AML-193 (cell line): ENCODE data around the gene CYP2B6.
"Not testable (repeated sequence)": the region's sequence is repeated elsewhere in the genome, so short reads cannot be mapped to it uniquely, and the experiment has no call there.

Experiments
- DNase-seq, 2 experiments: peaks; one replicate each; lab custom pipeline; 2025; lab: John Stamatoyannopoulos, UW

The CYP2B6 gene

GRCh38 chr19:40980743-40981442 is 10.2 kb upstream of the CYP2B6 start:
- DNase-seq, result not testable (repeated sequence)

- DNase-seq, result no peak
Measured at GRCh38 chr19:40981591-40981990, 9.5 kb upstream of the CYP2B6 start.

DNA sequence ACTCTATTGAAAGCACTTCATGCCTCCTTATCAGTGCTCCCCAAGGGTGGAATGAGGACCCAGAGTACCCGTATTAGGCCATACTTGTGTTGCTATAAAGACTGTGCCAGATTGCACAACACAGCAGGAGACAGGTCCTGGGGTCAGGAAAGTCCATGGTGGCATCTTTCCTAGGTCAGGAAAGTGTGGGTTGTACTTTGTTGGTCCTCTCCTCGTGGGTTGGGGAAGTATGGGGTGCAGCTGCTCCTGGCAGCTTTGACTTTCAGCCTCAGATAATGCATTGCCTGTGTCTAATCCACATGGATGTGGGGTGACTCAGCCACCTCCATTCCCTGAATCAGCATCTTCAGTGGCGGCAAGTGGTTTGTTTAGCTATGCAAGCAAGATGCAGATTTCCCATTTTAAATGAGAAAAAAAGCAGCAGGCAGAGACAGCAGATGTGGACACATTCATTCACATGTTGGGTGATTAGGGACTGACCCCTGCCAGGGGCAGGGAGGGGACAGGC is 8.4 kb upstream of the CYP2B6 start:
- no peak for DNase-seq

DNA sequence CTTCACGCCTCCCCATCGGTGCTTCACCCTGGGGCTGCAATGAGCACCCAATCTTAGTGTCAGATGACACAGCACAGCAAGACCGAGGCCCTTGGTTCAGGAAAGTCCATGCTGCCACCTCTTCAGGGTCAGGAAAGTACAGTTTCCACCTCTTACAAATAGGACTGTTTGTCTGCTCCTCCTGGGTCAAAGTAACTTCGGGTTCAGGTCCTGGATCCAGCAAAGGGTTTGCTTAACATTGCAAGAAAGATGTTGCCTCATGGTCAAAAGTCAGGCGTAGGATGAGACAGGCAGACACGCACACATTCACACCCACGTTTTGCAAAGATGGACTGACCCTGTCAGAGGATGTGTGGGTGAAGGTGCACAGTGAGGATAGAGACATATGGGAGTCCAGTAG is 1.6 kb upstream of the CYP2B6 start:
- no peak for DNase-seq

GRCh38 chr19:40995355-40995754 is 4.3 kb downstream of the CYP2B6 start:
- no peak for DNase-seq

DNA sequence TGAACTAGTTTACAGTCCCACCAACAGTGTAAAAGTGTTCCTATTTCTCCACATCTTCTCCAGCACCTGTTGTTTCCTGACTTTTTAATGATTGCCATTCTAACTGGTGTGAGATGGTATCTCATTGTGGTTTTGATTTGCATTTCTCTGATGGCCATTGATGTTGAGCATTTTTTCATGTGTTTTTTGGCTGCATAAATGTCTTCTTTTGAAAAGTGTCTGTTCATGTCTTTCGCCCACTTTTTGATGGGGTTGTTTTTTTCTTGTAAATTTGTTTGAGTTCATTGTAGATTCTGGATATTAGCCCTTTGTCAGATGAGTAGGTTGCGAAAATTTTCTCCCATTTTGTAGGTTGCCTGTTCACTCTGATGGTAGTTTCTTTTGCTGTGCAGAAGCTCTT is 7.9 kb downstream of the CYP2B6 start:
- not testable (repeated sequence) for DNase-seq

- no peak for DNase-seq
Measured at GRCh38 chr19:41000310-41000737, 9.2 kb downstream of the CYP2B6 start.

DNA sequence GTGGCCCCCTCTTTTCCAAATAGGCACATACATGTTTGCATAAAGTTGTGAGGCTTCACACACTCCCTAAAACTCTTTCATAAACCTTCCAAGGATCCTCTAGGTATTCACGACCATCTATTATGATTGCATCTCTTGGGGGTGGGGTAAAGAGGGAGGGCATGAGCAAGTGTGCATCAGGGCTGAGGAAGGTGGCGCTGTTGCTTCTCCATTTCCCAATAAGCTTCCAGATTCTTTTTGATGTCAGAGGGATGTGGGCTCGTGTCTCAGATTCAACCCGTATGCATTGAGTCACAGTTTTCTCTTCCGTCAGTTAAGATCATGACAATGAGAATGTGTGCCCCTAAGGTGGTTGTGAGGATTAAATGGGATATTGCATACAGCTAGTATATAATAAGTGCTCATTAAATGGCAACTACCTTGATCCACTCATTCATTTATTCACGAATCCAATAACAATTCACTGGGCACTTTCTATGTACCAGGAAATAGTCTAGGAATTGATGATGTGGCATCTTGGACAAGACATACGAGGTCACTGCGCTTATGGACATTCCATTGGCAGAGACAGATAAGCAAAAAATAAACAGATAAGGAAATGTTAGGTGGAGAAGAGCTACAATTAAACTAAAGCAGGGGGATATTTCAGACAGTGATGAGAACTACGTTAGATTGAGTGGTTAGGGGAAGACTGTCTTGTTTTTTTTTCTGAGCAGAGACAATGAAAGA is 10.3 kb downstream of the CYP2B6 start:
- no peak for DNase-seq

DNA sequence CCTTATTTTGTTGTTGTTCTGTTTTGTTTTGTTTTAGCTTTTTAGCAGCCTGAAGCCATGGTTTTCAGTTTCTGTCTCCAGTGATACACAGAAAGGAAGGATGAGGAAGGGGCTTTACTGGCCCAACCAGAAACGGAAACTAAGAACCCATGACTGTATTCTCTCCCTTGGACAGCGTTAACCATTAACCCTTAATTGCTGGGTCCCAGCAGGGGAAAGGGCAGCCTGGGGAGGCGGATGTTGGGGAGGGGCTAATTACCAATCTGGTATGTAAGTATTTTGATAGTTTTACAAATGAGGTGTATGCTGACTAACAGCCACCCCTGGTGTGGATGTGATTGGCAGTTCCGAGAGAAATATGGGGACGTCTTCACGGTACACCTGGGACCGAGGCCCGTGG is 12.6 kb downstream of the CYP2B6 start:
- not testable (repeated sequence) for DNase-seq

DNA sequence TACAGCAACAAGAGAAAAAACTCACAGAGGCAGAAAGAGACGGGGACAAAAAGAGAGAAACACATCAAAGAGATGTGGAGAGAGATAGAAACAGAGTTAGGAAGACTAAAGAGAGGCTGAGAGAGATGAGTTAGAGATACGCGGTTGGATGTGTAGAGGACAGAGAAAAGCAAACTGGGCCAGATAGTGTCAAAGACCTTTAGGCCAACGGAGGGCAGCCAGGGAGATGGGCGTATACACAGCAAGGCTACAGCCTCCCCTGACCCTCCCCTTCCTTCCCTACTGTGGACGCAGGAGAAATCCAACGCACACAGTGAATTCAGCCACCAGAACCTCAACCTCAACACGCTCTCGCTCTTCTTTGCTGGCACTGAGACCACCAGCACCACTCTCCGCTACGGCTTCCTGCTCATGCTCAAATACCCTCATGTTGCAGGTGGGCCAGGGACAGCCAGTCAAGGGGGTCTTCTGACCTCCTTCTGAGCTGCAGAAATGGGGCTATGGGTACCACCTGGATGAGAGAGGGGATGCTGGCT is 18.7 kb downstream of the CYP2B6 start:
- DNase-seq, result no peak

GRCh38 chr19:41013359-41013758 is 22.3 kb downstream of the CYP2B6 start:
- no peak for DNase-seq

- DNase-seq, result no peak
Measured at GRCh38 chr19:41014643-41015042, 23.6 kb downstream of the CYP2B6 start.

- DNase-seq, result no peak
Measured at GRCh38 chr19:41016488-41017071, 25.5 kb downstream of the CYP2B6 start.

DNA sequence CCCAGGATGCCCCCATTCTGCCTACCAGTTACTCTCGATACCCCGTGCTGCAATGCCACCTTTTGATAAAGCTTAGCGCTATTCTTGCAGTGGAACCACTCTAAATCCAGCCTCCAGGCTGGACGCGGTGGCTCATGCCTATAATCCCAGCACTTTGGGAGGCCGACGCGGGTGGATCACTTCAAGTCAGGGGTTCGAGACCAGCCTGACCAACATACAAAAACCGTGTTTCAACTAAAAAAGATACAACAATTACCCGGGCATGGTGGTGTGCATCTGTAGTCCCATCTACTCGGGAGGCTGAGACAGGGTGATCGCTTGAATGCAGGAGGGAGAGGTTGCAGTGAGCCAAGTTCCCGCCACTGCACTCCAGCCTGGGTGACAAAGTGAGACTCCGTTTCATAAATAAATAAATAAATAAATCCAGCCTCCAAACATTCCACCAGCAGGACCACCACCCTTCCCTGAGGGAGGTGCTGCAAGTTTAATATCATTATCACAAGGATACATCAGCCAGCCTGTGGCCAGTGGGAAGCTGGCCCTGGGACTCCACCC is 27.7 kb downstream of the CYP2B6 start:
- DNase-seq, result no peak

GRCh38 chr19:41019346-41019745 is 28.3 kb downstream of the CYP2B6 start:
- DNase-seq, result no peak

GRCh38 chr19:41023193-41023592 is 32.1 kb downstream of the CYP2B6 start:
- DNase-seq, result no peak

DNA sequence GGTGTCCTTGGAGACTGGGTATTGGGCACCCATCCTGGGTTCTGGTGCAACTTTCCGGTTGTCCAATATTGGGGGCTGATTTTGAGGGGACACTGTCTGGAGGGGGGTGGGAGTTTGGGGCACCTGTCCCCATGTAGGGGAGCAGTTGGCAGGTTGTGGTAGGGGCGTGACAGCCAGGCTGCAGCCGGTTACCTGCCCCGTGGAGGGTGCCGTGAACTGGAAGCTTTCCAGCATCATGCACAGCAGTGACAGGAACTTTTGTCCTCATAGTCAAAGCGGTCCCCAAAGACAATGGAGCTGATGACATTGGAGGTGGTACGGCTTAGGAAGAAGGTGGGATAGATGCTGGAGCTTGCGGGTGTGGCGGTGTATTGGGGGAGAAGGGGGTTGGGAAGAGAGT is 34.3 kb downstream of the CYP2B6 start:
- DNase-seq, result no peak

DNA sequence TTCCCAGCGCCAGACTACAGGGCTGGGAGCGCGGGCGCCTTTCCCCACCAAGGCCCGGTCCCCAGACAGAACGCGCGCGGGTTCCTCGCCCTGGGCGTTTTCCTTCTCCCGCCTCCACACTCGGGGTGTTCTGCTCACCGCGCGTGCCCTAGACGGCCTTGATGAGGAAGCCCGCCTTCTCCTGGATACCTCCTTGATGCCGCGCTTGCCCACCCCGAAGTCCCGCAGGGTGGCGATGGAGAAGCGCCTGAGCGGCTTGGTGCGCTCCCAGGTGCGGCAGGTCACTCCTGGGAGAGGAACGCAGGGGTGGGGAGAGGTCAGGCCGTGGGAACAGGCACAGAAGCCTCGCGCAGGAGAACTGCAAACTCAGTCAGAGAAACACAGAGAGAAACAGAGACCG is 34.8 kb downstream of the CYP2B6 start:
- DNase-seq, result no peak

DNA sequence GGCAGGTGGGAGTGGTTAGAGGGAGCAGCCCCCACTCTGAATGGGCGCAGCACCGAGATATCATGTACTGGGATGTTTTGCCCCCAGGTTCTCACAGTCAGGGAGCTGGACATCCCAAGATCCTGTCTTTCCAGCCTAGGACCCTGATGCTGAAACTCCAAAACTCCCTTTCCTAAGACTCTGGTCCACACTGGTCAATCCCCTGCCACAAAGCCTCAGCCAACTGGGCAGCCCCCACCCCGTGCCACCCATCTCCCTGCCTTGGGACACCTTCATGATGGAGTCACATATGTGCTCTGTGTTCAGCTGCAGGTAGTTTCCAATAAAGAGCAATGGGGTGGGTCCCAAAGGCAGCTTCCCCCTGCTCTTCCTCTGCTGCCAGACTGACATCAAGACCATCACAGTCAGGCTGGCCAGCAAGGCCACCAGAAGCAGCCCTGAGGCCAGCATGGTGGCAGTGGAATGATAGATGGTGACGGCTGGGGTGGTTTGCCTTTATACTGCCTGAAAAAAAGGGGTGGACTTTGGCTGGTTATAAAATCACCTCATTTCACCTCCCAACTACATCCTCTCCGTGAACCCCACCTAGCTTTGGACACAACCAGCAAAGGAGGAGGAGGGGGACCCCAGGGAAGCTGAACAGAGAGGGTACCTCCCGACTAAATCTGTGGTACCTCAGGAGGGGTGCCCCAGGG is 36.3 kb downstream of the CYP2B6 start:
- no peak for DNase-seq

- no peak for DNase-seq
Measured at GRCh38 chr19:41029524-41030432, 38.7 kb downstream of the CYP2B6 start.

DNA sequence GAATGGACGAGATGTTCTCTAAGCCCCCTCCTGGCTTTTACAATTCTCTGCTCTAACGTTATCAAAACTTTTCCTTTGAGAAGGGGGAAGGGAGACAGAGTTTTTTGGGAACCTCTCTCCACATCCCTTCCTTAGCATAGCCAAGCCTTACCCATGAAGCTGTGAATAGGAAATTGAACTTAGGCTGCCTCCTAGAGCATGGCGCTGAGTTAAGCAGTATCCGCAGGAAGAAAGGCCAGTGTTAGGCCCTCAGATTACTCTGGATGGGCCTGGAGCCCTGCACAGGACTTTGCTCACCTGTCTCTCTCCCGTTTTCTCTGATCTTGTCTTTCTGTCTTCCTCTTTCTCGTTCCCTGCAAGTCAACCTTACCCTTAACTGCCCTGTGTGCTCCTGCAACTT is 39.6 kb downstream of the CYP2B6 start:
- no peak for DNase-seq
